ENCODE results near the gene FHOD3. TPM values are rescaled to one million over a fixed set of nuclear protein-coding genes. Genes with fewer than 3 reads are reported as not detected.

The FHOD3 gene
- total and polyA plus RNA-seq, 2 of the 8 experiments (the other 6 are each of a cell fraction or from before 2014, with no cell fraction given) = 9.7 to 10.5 TPM

GRCh38 chr18:36744261-36744876 is 446.9 kb downstream of the FHOD3 start:
- ChIA-PET POLR2A (ENCODE audit: partially characterized antibody) (interaction anchor here (1.0 to 1.3 kb wide), 2 partner anchors 11 to 56 kb away, joined by 3 to 6 read pairs; no protein-coding TSS in a partner anchor), CTCF (ENCODE audit: partially characterized antibody) (interaction anchor here (1.0 to 1.4 kb wide), 2 partner anchors 13 to 57 kb away, joined by 3 to 6 read pairs; no protein-coding TSS in a partner anchor)
- FAIRE-seq (no peak), DNase-seq (ENCODE audit: low read depth in 1 of 2, low spot score in 2 of 2) (no peak)
- no peak overlapping the region for H3K27ac ChIP-seq (ENCODE audit: low read depth, low read length)
- H4K5ac ChIP-seq (ENCODE audit: insufficient read length, low read depth, low read length) = no peak overlapping the region
- TF ChIP-seq YY1 (IDR thresholded peaks at IDR 0.05; ENCODE audit: low read depth, low read length) = no peak
- H3K23ac ChIP-seq (ENCODE audit: insufficient read length) = no peak overlapping the region
- H3K27me3 ChIP-seq (replicated peaks in 1 of 4; ENCODE audit: control insufficient read depth in 3 of 4, extremely low read depth in 1 of 4, insufficient read depth in 3 of 4, low read length in 3 of 4) = no peaks in the 10 kb centered on the region
- H2BK12ac ChIP-seq (ENCODE audit: low read depth, low read length) = no peak overlapping the region
- no peaks in the 10 kb centered on the region for H3K9me3 ChIP-seq (ENCODE audit: insufficient read depth in 2 of 2, low read depth in 1 of 2, low read length in 1 of 2)
- no peak overlapping the region for H3K4me2 ChIP-seq (ENCODE audit: insufficient read depth in 1 of 2, low read depth in 2 of 2, low read length in 2 of 2)
- H3K4ac ChIP-seq (replicated peaks; ENCODE audit: insufficient read length, low read depth, low read length) = no peak overlapping the region
- H2BK120ac ChIP-seq (replicated peaks; ENCODE audit: low read depth, low read length) = no peak overlapping the region
- no peaks in the 10 kb centered on the region for H3K79me2 ChIP-seq (ENCODE audit: control insufficient read depth in 1 of 2, insufficient read depth in 2 of 2, low read length in 2 of 2)
- no peaks in the 10 kb centered on the region; the same call in 1 of the 2 replicates for H3K23me2 ChIP-seq (ENCODE audit: low read depth, low read length)
- H3K4me3 ChIP-seq (ENCODE audit: extremely low read depth in 1 of 4, insufficient read depth in 2 of 4, low read depth in 3 of 4, low read length in 4 of 4) = no peak overlapping the region
- H3K4me1 ChIP-seq (replicated peaks in 1 of 4; ENCODE audit: control insufficient read depth in 3 of 4, insufficient read depth in 4 of 4, low read length in 3 of 4) = no peaks in the 10 kb centered on the region
- no peak overlapping the region for H3K56ac ChIP-seq (replicated peaks; ENCODE audit: insufficient read length, low read depth, low read length)
- H3K14ac ChIP-seq (ENCODE audit: insufficient read length) = no peak overlapping the region
- H4K91ac ChIP-seq (replicated peaks; ENCODE audit: insufficient read length, low read length) = no peak overlapping the region
- H3K36me3 ChIP-seq (ENCODE audit: control insufficient read depth in 2 of 4, insufficient read depth in 4 of 4, low read length in 3 of 4) = no peaks in the 10 kb centered on the region; a peak in 1 of 8 replicates
- H2BK20ac ChIP-seq (ENCODE audit: low read length) = no peak overlapping the region
- H2AK5ac ChIP-seq (ENCODE audit: low read depth, low read length) = no peak overlapping the region
- no peak overlapping the region for H2AFZ ChIP-seq (ENCODE audit: low read length)
- H3K79me1 ChIP-seq (ENCODE audit: low read depth, low read length) = no peaks in the 10 kb centered on the region
- H4K20me1 ChIP-seq (replicated peaks in 1 of 2; ENCODE audit: control insufficient read depth in 1 of 2, insufficient read depth in 2 of 2, low read length in 2 of 2) = no peaks in the 10 kb centered on the region
- WGBS, 2 experiments (ENCODE audit: extremely low coverage in 1 of 2, insufficient coverage in 1 of 2, insufficient read length in 1 of 2, insufficient replicate concordance in 2 of 2, low coverage in 1 of 2, low lambda C conversion rate in 2 of 2, missing lambda C conversion rate in 1 of 2) = 80% methylated on average over 6 of the region's 6 CpGs; no CpG with 5 or more reads in 1 of the 2 experiments
- H2BK5ac ChIP-seq (ENCODE audit: low read depth, low read length) = peak overlapping the region; percentile 66; the same call in 1 of the 2 replicates
- no peak overlapping the region for H2BK15ac ChIP-seq (ENCODE audit: low read length)
- H3K9ac ChIP-seq (replicated peaks in 1 of 4; ENCODE audit: extremely low read depth in 1 of 4, low read depth in 3 of 4, low read length in 3 of 4) = no peak overlapping the region
- no peak overlapping the region for H4K8ac ChIP-seq (ENCODE audit: extremely low read depth, insufficient read depth, low read length)
- no peak overlapping the region for H3K18ac ChIP-seq (ENCODE audit: extremely low read depth, low read length)
